Measurements from ENCODE around the gene JAM3. TPM values are rescaled to one million over a fixed set of nuclear protein-coding genes. Genes with fewer than 3 reads are reported as not detected.

Gene JAM3
- total and polyA plus RNA-seq, 3 experiments from 2014 or later = 4.9 to 14.8 (median 12.5) TPM

DNA sequence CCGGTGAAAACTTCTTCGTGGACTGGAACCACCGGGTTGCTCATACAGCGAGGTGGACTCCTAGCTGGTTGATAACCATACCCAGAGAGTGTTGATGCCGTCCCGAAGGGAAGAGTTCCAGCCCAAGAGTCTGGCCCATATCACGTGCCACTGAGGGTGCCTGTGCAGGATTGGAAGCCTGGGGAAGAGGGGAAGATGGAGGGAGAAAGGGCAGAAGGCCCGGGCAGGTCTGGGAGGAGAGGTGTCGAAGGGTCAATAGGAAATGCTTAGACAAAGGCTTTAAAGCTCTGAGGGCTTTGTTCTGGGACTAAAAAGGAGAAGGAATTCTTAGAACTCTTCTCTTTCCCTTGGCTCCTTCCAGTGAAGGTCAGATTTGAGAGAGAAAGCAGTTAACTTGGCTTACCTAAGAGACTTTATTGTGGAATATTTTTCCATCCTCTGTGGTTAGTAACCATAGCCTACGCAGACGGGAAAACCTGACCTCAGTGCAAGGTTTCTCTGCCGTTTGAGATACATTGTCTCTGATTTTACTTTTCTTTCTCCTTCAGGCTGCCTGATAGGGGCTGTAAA is 70.5 kb downstream of the JAM3 start:
- no peak overlapping the region for H3K4me3 ChIP-seq (ENCODE audit: low read length)
- H3K27ac ChIP-seq (ENCODE audit: low read depth, low read length) = no peak overlapping the region
- peak overlapping the region in 1 of 8 donors; percentile 23 for H3K27ac Mint-ChIP-seq
- no peak for DNase-seq
- H3K36me3 Mint-ChIP-seq = peaks cover 4 to 12% (median 5%) of the 10 kb centered on the region in 3 donors
- peaks cover 1 to 15% (median 8%) of the 10 kb centered on the region in 3 donors for H3K4me1 Mint-ChIP-seq
- no peaks in the 10 kb centered on the region for H3K27me3 ChIP-seq (ENCODE audit: insufficient read depth, low read length, poor library complexity, severe bottlenecking)
- peaks cover 0 to 2% (median 0%) of the 10 kb centered on the region in 5 donors for H3K9me3 Mint-ChIP-seq
- H3K4me3 Mint-ChIP-seq = no peak overlapping the region
- no peaks in the 10 kb centered on the region for H3K36me3 ChIP-seq (ENCODE audit: insufficient read depth, low read length)
- no peaks in the 10 kb centered on the region for H3K4me1 ChIP-seq (ENCODE audit: insufficient read depth, low read length)
- no peaks in the 10 kb centered on the region for H3K9me3 ChIP-seq (ENCODE audit: low read length)
- ChIA-PET POLR2A (no interaction called here), CTCF (interaction anchor here (0.9 to 3.0 kb wide), 4 partner anchors 14 to 212 kb away, joined by 3 to 16 read pairs (median 10); no protein-coding TSS in a partner anchor)
- H3K27me3 Mint-ChIP-seq = no peaks in the 10 kb centered on the region

DNA sequence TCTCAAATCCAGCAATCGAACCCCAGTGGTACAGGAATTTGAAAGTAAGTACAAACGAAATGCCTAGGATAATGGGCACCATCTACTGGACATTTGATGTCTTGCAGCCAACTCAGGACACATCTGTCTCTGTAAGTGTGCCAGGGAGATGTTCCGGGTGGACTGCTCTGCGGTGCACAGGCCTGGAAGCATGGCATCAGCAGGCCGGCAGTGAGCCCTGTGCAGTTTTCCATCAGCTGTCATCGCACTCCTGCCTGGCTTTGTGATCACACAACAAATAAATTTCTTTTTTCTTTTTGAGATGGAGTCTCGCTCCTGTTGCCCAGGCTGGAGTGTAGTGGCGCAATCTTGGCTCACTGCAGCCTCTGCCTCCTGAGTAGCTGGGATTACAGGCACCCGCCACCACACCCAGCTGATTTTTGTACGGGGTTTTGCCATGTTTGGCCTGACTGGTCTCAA is 71.0 kb downstream of the JAM3 start:
- Mint-ChIP-seq H3K27ac (no peak overlapping the region), H3K9me3 (no peaks in the 10 kb centered on the region), H3K36me3 (peaks cover 0 to 15% (median 4%) of the 10 kb centered on the region in 3 donors), H3K4me3 (no peak overlapping the region), H3K4me1 (peaks cover 1 to 15% (median 8%) of the 10 kb centered on the region in 3 donors), H3K27me3 (no peaks in the 10 kb centered on the region)
- DNase-seq = peak in 4 of 5 donors; percentile 20 to 56 (median 45)
- Histone ChIP-seq H3K27me3 (ENCODE audit: insufficient read depth, low read length, poor library complexity, severe bottlenecking) (no peaks in the 10 kb centered on the region), H3K4me1 (ENCODE audit: insufficient read depth, low read length) (no peaks in the 10 kb centered on the region), H3K27ac (ENCODE audit: low read depth, low read length) (no peak overlapping the region), H3K4me3 (ENCODE audit: low read length) (no peak overlapping the region), H3K9me3 (ENCODE audit: low read length) (no peaks in the 10 kb centered on the region), H3K36me3 (ENCODE audit: insufficient read depth, low read length) (no peaks in the 10 kb centered on the region)
- ChIA-PET POLR2A (no interaction called here), CTCF (interaction anchor here (1.3 to 3.0 kb wide), 3 partner anchors 79 to 212 kb away, joined by 5 to 16 read pairs (median 16); no protein-coding TSS in a partner anchor)

DNA sequence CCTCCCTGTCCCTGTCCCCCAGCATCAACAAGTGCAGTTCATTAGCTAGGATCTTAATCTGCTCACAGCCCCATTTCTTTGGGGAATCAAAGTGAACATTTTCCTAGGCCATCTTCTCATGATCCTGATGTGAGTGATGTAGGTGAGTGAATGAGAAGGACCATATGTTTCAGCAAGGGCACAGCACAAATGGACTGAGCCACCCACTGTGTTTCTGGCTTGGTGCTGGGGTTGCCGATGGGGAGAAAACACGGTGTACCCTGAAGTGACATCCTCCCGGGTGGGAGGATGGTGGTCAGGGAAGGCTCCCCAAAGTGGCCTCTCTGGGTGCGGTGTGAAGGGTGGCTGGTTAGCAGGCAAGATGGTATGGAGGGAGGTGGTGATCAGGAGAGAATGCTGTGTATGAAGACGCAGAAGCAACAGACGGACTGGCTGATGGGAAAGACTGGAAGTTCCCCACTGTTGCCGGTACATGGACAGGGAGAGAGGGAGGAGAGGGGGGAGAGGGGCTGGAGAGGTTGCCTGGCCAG is 72.2 kb downstream of the JAM3 start:
- ChIA-PET CTCF (interaction anchor here (1.3 to 3.0 kb wide), 3 partner anchors 80 to 214 kb away, joined by 5 to 16 read pairs (median 16); no protein-coding TSS in a partner anchor), POLR2A (no interaction called here)
- no peak overlapping the region for H3K4me3 ChIP-seq (ENCODE audit: low read length)
- H3K36me3 ChIP-seq (ENCODE audit: insufficient read depth, low read length) = no peaks in the 10 kb centered on the region
- no peaks in the 10 kb centered on the region for H3K27me3 ChIP-seq (ENCODE audit: insufficient read depth, low read length, poor library complexity, severe bottlenecking)
- Mint-ChIP-seq H3K4me1 (peaks cover 1 to 15% (median 8%) of the 10 kb centered on the region in 3 donors), H3K4me3 (peak overlapping the region in 1 of 7 donors; percentile 25), H3K36me3 (peaks cover 0 to 24% (median 4%) of the 10 kb centered on the region in 3 donors), H3K27me3 (no peaks in the 10 kb centered on the region), H3K9me3 (no peaks in the 10 kb centered on the region), H3K27ac (peak overlapping the region in 2 of 8 donors; percentile 24 to 42)
- H3K9me3 ChIP-seq (ENCODE audit: low read length) = no peaks in the 10 kb centered on the region
- H3K4me1 ChIP-seq (ENCODE audit: insufficient read depth, low read length) = no peaks in the 10 kb centered on the region
- no peak for DNase-seq
- H3K27ac ChIP-seq (ENCODE audit: low read depth, low read length) = no peak overlapping the region

DNA sequence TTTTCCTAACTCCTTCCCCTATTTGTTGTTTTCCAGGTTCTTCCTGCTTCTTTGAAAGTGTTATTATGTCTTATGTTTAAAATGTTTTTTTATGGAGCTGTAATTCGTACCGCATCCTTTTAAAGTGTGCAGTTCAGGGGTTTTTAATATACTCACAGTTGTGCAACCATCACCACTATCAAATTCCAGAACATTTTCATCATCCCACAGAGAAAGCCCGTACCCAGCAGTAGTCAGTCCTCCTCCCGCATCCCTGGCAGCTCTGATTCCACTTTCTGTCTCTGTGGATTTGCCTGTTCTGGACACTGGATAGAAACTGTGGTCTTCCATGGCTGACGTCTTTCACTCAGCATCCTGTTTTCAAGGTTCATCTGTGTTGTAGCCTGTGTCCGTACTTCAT is 73.7 kb downstream of the JAM3 start:
- Histone ChIP-seq H3K9me3 (ENCODE audit: low read length) (no peaks in the 10 kb centered on the region), H3K4me1 (ENCODE audit: insufficient read depth, low read length) (no peaks in the 10 kb centered on the region), H3K27ac (ENCODE audit: low read depth, low read length) (no peak overlapping the region), H3K36me3 (ENCODE audit: insufficient read depth, low read length) (no peaks in the 10 kb centered on the region), H3K27me3 (ENCODE audit: insufficient read depth, low read length, poor library complexity, severe bottlenecking) (no peaks in the 10 kb centered on the region), H3K4me3 (ENCODE audit: low read length) (no peak overlapping the region)
- no peak for DNase-seq
- H3K9me3 Mint-ChIP-seq = no peaks in the 10 kb centered on the region
- H3K27ac Mint-ChIP-seq = peak overlapping the region in 3 of 8 donors; percentile 30 to 64 (median 50)
- H3K4me3 Mint-ChIP-seq = no peak overlapping the region
- H3K27me3 Mint-ChIP-seq = no peaks in the 10 kb centered on the region
- H3K36me3 Mint-ChIP-seq = peaks cover 0 to 30% (median 4%) of the 10 kb centered on the region in 3 donors
- ChIA-PET POLR2A (no interaction called here), CTCF (interaction anchor here (1.3 to 3.0 kb wide), 2 partner anchors 92 to 215 kb away, joined by 4 to 16 read pairs; no protein-coding TSS in a partner anchor)
- peaks cover 1 to 15% (median 8%) of the 10 kb centered on the region in 3 donors for H3K4me1 Mint-ChIP-seq

DNA sequence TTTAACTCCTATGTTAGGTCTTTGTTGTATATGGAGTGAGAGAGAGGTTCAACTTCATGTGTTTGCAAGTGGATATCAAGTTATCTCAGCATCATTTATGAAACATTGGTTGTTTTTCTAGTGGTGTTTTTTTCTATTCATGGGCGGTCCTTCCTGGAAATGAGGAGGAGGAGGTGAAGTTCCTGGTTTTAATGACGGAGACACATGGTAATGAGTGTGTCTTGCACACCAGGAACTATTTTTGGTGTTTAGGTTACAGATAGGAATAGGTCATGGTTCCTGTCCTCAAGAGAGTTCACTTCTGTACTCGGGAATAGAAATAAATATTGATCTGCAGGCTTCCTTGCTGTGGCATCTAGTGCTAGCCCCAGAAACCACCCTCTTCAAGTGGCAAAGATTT is 74.9 kb downstream of the JAM3 start:
- CTCF ChIA-PET = no interaction called here
- Mint-ChIP-seq H3K4me3 (no peak overlapping the region), H3K27ac (peak overlapping the region in 2 of 8 donors; percentile 51 to 54), H3K36me3 (peaks cover 0 to 42% (median 4%) of the 10 kb centered on the region in 3 donors), H3K9me3 (no peaks in the 10 kb centered on the region), H3K4me1 (peaks cover 1 to 15% (median 8%) of the 10 kb centered on the region in 3 donors), H3K27me3 (no peaks in the 10 kb centered on the region)
- H3K36me3 ChIP-seq (ENCODE audit: insufficient read depth, low read length) = no peaks in the 10 kb centered on the region
- no peaks in the 10 kb centered on the region for H3K9me3 ChIP-seq (ENCODE audit: low read length)
- no peaks in the 10 kb centered on the region for H3K4me1 ChIP-seq (ENCODE audit: insufficient read depth, low read length)
- no peak overlapping the region for H3K4me3 ChIP-seq (ENCODE audit: low read length)
- H3K27me3 ChIP-seq (ENCODE audit: insufficient read depth, low read length, poor library complexity, severe bottlenecking) = no peaks in the 10 kb centered on the region
- no peak for DNase-seq
- POLR2A ChIA-PET = no interaction called here
- H3K27ac ChIP-seq (ENCODE audit: low read depth, low read length) = no peak overlapping the region

DNA sequence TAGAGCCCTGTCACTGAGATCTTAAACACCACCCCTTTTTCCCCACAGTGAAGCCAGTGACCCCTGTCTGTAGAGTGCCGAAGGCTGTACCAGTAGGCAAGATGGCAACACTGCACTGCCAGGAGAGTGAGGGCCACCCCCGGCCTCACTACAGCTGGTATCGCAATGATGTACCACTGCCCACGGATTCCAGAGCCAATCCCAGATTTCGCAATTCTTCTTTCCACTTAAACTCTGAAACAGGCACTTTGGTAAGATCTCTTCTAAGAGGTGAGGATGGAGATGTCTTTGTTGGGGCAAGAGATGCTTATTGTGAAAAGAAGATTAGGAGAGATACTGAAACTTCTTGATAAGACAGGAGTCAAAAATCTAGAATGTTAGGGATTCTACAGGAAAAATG is 75.9 kb downstream of the JAM3 start:
- Mint-ChIP-seq H3K27ac (peak overlapping the region in 1 of 8 donors; percentile 1), H3K36me3 (peaks cover 0 to 51% (median 4%) of the 10 kb centered on the region in 3 donors), H3K4me1 (peaks cover 0 to 8% (median 1%) of the 10 kb centered on the region in 3 donors), H3K9me3 (no peaks in the 10 kb centered on the region), H3K4me3 (no peak overlapping the region), H3K27me3 (no peaks in the 10 kb centered on the region)
- H3K36me3 ChIP-seq (ENCODE audit: insufficient read depth, low read length) = no peaks in the 10 kb centered on the region
- no peaks in the 10 kb centered on the region for H3K4me1 ChIP-seq (ENCODE audit: insufficient read depth, low read length)
- no peak for DNase-seq
- CTCF ChIA-PET = interaction anchor here (0.8 kb wide), 1 partner anchor 10 kb away, joined by 3 read pairs; no protein-coding TSS in a partner anchor
- H3K27me3 ChIP-seq (ENCODE audit: insufficient read depth, low read length, poor library complexity, severe bottlenecking) = no peaks in the 10 kb centered on the region
- POLR2A ChIA-PET = no interaction called here
- H3K4me3 ChIP-seq (ENCODE audit: low read length) = no peak overlapping the region
- no peaks in the 10 kb centered on the region for H3K9me3 ChIP-seq (ENCODE audit: low read length)
- no peak overlapping the region for H3K27ac ChIP-seq (ENCODE audit: low read depth, low read length)

DNA sequence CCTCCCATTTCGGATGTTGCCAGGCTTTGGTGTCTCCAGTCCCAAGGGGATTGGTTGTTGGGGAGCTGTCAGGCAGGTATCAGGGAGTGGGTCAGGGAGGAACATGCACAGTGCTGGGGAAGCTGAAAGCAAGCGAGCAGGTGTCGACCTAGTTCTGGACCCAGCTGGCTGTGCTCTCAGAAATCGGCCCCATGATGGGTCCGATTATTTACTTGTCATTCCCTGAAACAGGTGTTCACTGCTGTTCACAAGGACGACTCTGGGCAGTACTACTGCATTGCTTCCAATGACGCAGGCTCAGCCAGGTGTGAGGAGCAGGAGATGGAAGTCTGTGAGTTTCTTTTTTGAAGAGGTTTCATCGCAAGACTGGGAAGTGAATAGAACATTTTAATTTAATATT is 76.8 kb downstream of the JAM3 start:
- CTCF ChIA-PET = interaction anchor here (1.0 kb wide), 1 partner anchor 95 kb away, joined by 3 read pairs; no protein-coding TSS in a partner anchor
- H3K4me1 Mint-ChIP-seq = peaks cover 0 to 6% (median 0%) of the 10 kb centered on the region in 3 donors

DNA sequence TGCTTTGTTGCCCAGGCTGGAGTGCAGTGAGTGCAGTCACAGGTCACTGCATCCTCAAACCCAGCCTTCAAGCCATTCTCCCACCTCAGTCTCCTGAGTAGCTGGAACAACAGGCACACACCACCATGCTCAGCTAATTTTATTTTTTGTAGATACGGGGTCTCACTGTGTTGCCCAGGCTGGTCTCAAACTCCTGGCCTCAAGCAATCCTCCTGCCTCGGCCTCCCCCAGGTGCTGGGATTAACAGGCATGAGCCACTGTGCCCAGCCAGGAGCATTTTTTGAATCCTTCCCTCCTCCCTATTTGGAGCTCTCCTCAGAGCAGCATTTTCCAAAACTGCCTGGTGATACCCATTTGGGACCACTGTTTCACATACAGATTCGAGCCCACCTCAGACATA is 77.7 kb downstream of the JAM3 start:
- ChIA-PET POLR2A (no interaction called here), CTCF (interaction anchor here (1.0 kb wide), 1 partner anchor 96 kb away, joined by 3 read pairs; no protein-coding TSS in a partner anchor)
- H3K4me1 Mint-ChIP-seq = peaks cover 0 to 6% (median 0%) of the 10 kb centered on the region in 3 donors
- Histone ChIP-seq H3K27me3 (ENCODE audit: insufficient read depth, low read length, poor library complexity, severe bottlenecking) (no peaks in the 10 kb centered on the region), H3K4me3 (ENCODE audit: low read length) (no peak overlapping the region), H3K4me1 (ENCODE audit: insufficient read depth, low read length) (no peaks in the 10 kb centered on the region), H3K9me3 (ENCODE audit: low read length) (no peaks in the 10 kb centered on the region), H3K27ac (ENCODE audit: low read depth, low read length) (no peak overlapping the region), H3K36me3 (ENCODE audit: insufficient read depth, low read length) (peaks cover 2% of the 10 kb centered on the region)
- H3K9me3 Mint-ChIP-seq = no peaks in the 10 kb centered on the region
- no peak for DNase-seq
- no peak overlapping the region for H3K4me3 Mint-ChIP-seq
- no peak overlapping the region for H3K27ac Mint-ChIP-seq
- H3K27me3 Mint-ChIP-seq = no peaks in the 10 kb centered on the region
- peaks cover 0 to 63% (median 4%) of the 10 kb centered on the region in 3 donors for H3K36me3 Mint-ChIP-seq

More for the DNA sequence above, 76.8 kb downstream of the JAM3 start:
- H3K27ac ChIP-seq (ENCODE audit: low read depth, low read length) = no peak overlapping the region
- Mint-ChIP-seq H3K4me3 (no peak overlapping the region), H3K36me3 (peaks cover 0 to 57% (median 4%) of the 10 kb centered on the region in 3 donors), H3K27ac (no peak overlapping the region), H3K27me3 (no peaks in the 10 kb centered on the region), H3K9me3 (no peaks in the 10 kb centered on the region)
- H3K9me3 ChIP-seq (ENCODE audit: low read length) = no peaks in the 10 kb centered on the region
- no peak overlapping the region for H3K4me3 ChIP-seq (ENCODE audit: low read length)
- POLR2A ChIA-PET = no interaction called here
- H3K27me3 ChIP-seq (ENCODE audit: insufficient read depth, low read length, poor library complexity, severe bottlenecking) = no peaks in the 10 kb centered on the region
- no peak for DNase-seq
- no peaks in the 10 kb centered on the region for H3K4me1 ChIP-seq (ENCODE audit: insufficient read depth, low read length)
- H3K36me3 ChIP-seq (ENCODE audit: insufficient read depth, low read length) = no peaks in the 10 kb centered on the region

Measured in CD8-positive, alpha-beta memory T cell (primary cell).